Subcutaneous adipose tissue (tissue), 4 donors: ENCODE measurements around the gene ACAT1. TPM values are rescaled to one million over a fixed set of nuclear protein-coding genes. Genes with fewer than 3 reads are reported as not detected.

Experiments
- total RNA-seq, 4 donors: library from RNA; depleted of rRNA; stranded (reverse); fragments of >200 nt; gene quantifications; one replicate each; pipeline ENCODE4 v1.1.0, GENCODE V29; 2016
- TF ChIP-seq, protein P1 (sequence below): fragments of 450-650 bp; IDR thresholded peaks from one replicate; pipeline ENCODE4 v1.5.1; 2016; ENCODE audit warnings: low read depth, mild to moderate bottlenecking, control low read depth, antibody characterized with exemption, moderate library complexity

Gene ACAT1
- 100 to 1,000 TPM; 199 to 330 (median 241) TPM for total RNA-seq

DNA sequence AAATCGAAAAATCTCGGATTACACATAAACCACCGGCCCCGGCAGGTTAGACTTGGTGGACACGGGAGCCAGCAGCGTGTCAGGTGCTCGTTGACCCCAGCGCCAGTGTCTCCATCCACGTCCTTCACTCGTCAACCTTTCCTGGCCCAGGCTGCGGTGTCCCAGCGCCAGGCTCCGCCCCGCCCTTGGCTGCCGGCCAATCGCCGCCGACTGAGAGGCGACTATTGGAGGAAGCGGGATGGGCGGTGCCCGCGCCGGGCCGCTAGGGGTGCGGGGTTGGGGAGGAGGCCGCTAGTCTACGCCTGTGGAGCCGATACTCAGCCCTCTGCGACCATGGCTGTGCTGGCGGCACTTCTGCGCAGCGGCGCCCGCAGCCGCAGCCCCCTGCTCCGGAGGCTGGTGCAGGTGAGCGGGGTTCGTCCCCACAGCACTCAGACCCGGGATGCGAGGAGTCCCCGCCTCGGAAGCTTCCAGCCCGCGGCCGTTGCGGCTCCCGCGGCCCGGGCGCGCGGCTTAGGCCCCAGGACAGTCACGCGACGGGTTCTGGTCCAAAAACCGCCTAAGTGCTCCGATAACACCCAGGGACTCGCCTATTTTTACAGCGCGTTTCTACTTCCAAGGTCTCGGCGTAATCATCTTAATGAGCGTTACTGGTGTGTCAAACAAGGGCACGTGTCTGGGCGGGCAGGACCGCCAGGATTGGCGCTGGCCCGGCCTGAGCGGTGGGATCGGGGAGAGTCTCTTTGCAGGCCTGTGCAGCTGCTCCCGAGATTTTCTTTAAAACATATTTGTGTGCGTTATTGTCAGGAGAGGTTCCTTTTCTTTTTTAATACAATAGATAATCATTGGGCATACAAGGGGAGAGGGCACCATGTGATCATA, at the start of gene ACAT1:
Gene ACAT1, plus strand, starts transcription at position 294 of the 882 bp plus-strand sequence. Its CDS starts 40 bp downstream, at position 334.
- TF ChIP-seq, protein P1, sequence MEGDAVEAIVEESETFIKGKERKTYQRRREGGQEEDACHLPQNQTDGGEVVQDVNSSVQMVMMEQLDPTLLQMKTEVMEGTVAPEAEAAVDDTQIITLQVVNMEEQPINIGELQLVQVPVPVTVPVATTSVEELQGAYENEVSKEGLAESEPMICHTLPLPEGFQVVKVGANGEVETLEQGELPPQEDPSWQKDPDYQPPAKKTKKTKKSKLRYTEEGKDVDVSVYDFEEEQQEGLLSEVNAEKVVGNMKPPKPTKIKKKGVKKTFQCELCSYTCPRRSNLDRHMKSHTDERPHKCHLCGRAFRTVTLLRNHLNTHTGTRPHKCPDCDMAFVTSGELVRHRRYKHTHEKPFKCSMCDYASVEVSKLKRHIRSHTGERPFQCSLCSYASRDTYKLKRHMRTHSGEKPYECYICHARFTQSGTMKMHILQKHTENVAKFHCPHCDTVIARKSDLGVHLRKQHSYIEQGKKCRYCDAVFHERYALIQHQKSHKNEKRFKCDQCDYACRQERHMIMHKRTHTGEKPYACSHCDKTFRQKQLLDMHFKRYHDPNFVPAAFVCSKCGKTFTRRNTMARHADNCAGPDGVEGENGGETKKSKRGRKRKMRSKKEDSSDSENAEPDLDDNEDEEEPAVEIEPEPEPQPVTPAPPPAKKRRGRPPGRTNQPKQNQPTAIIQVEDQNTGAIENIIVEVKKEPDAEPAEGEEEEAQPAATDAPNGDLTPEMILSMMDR: no peak

GRCh38 chr11:108084811-108085210, 36.6 kb upstream of the ACAT1 start:
- TF ChIP-seq, protein P1: no peak

DNA sequence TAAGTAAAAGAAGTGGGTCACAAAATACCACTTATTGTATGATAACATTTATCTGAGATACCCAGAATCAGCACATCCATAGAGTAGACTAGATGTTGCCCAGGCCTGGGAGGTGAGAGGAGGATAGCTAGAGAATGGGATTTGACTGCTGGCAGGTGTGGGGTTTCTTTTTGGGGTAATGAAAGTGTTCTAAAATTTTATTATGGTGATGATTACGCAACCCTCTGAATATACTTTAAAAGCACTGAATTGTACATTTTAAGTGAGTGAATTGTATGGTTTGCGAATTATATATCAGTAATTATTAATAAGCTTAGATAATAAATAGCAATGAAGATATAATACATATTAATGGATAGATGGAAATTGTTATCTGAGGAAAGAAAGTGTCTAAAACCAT, 35.7 kb upstream of the ACAT1 start:
- TF ChIP-seq, protein P1: no peak

DNA sequence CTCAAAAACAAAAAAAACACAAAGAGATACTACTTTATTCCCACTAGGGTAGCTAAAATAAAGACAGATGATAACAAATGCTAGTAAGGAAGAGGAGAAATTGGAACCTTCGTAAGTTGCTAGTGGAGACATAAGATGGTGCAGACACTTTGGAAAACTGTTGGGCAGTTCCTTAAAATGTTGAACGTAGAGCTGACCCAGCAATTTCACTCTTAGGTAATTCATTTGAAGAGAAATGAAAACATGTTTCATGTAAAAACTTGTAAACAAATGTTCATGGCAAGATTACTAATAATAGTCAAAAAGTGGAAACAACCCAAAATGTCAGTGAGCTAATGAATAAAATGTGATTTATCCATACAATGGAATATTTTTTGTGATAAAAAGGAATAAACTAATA, 29.2 kb upstream of the ACAT1 start:
- TF ChIP-seq, protein P1: no peak

- TF ChIP-seq, protein P1: no peak
Observed at GRCh38 chr11:108093128-108093904, 28.1 kb upstream of the ACAT1 start.

- TF ChIP-seq, protein P1: no peak
Observed at GRCh38 chr11:108097179-108097578, 24.2 kb upstream of the ACAT1 start.
